Erythroblast (primary cell): Measurements from ENCODE around the gene SLC5A9.

Source experiments
- GATA1 ChIP-seq: IDR thresholded peaks from 2 replicates; pipeline ENCODE4 v1.6.1; 2011; ENCODE audit warnings: low read depth, mild to moderate bottlenecking, control low read depth, low read length, moderate library complexity
- POLR2A ChIP-seq: IDR thresholded peaks from 2 replicates; pipeline ENCODE4 v1.6.1; 2011; ENCODE audit warnings: mild to moderate bottlenecking, low read length

GRCh38 chr1:48207536-48208075, 14.9 kb upstream of the SLC5A9 start:
- no peak for TF ChIP-seq POLR2A
- TF ChIP-seq GATA1: no peak
